Measurements from ENCODE around the gene ZNF503.

DNA sequence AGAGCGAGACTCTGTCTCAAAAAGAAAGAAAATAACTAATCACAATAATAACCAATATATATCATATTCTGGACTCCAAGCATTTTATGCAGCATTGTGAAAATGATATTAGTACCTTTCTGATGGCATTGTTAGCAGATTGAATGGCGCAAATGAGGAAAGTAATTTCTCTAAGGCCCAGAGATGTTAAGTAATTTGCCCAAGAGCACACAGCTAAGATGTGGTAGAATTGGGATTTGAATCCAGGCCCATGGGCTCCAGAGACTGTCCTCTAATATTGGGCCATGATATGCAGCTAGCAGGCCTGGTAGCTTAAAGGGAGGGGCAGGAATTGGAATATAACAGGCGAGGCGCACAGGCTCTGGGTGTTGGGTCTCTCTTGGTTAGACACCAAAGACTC lies 44.1 kb downstream of the ZNF503 start:
- TF ChIP-seq, protein P1, sequence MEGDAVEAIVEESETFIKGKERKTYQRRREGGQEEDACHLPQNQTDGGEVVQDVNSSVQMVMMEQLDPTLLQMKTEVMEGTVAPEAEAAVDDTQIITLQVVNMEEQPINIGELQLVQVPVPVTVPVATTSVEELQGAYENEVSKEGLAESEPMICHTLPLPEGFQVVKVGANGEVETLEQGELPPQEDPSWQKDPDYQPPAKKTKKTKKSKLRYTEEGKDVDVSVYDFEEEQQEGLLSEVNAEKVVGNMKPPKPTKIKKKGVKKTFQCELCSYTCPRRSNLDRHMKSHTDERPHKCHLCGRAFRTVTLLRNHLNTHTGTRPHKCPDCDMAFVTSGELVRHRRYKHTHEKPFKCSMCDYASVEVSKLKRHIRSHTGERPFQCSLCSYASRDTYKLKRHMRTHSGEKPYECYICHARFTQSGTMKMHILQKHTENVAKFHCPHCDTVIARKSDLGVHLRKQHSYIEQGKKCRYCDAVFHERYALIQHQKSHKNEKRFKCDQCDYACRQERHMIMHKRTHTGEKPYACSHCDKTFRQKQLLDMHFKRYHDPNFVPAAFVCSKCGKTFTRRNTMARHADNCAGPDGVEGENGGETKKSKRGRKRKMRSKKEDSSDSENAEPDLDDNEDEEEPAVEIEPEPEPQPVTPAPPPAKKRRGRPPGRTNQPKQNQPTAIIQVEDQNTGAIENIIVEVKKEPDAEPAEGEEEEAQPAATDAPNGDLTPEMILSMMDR (conservative IDR thresholded peaks at IDR 0.05), result no peak
- no peak for TF ChIP-seq ZFX (IDR thresholded peaks at IDR 0.05)

All from C4-2B (cell line).